IPS DF 4.7 (cell line): ENCODE measurements around the gene TMPRSS7.
"Not testable (repeated sequence)": the region's sequence is repeated elsewhere in the genome, so short reads cannot be mapped to it uniquely, and the experiment has no call there.

Experiments used
- DNase-seq: peaks from one replicate; pipeline ENCODE4 v3.0.0-alpha.2; 2013; ENCODE audit warnings: low spot score; ENCODE audit errors: extremely low read depth

TMPRSS7 gene

GRCh38 chr3:112059497-112059896 lies 25.0 kb downstream of the TMPRSS7 start:
- DNase-seq = no peak

GRCh38 chr3:112061152-112061551 lies 26.6 kb downstream of the TMPRSS7 start:
- DNase-seq = no peak

GRCh38 chr3:112072387-112073060 lies 38.0 kb downstream of the TMPRSS7 start:
- DNase-seq = not testable (repeated sequence)

GRCh38 chr3:112074006-112074405 lies 39.5 kb downstream of the TMPRSS7 start:
- DNase-seq = no peak

GRCh38 chr3:112074616-112075497 lies 40.3 kb downstream of the TMPRSS7 start:
- no peak for DNase-seq

GRCh38 chr3:112078125-112079083 lies 43.9 kb downstream of the TMPRSS7 start:
- DNase-seq = no peak

GRCh38 chr3:112083239-112083638 lies 48.7 kb downstream of the TMPRSS7 start:
- DNase-seq = no peak

- no peak for DNase-seq
Measured at GRCh38 chr3:112084980-112085705, 50.6 kb downstream of the TMPRSS7 start.

- no peak for DNase-seq
Measured at GRCh38 chr3:112085735-112086075, 51.2 kb downstream of the TMPRSS7 start.

- no peak for DNase-seq
Measured at GRCh38 chr3:112086076-112086854, 51.7 kb downstream of the TMPRSS7 start, which contains the start of gene C3orf52. C3orf52 (plus strand) TSS chr3:112086389; CDS start chr3:112086408, 19 bp downstream.

GRCh38 chr3:112086875-112087524 lies 52.5 kb downstream of the TMPRSS7 start:
- DNase-seq = no peak

GRCh38 chr3:112087746-112088145 lies 53.2 kb downstream of the TMPRSS7 start:
- no peak for DNase-seq

- DNase-seq = no peak
Measured at GRCh38 chr3:112088944-112089343, 54.4 kb downstream of the TMPRSS7 start.

- no peak for DNase-seq
Measured at GRCh38 chr3:112089956-112090886, 55.7 kb downstream of the TMPRSS7 start.

- no peak for DNase-seq
Measured at GRCh38 chr3:112090887-112091586, 56.5 kb downstream of the TMPRSS7 start.

GRCh38 chr3:112092496-112093179 lies 58.1 kb downstream of the TMPRSS7 start:
- no peak for DNase-seq

- no peak for DNase-seq
Measured at GRCh38 chr3:112093180-112093522, 58.6 kb downstream of the TMPRSS7 start.
